Suprapubic skin (tissue), 4 donors: ENCODE data around the gene DPYD. TPM values are rescaled to one million over a fixed set of nuclear protein-coding genes. Genes with fewer than 3 reads are reported as not detected.
A peak's percentile ranks its signal among the peaks of the same experiment; 100 is the strongest.

Source experiments
- DNase-seq, 2 donors: peaks; one replicate each; pipeline ENCODE4 v3.0.0-alpha.2; 2019; ENCODE audit warnings: low spot score in 2 of 2
- H3K27ac ChIP-seq: fragments of 200-600 bp; sonication (generic); one replicate; pipeline ENCODE4 v1.5.1; 2019
- H3K27me3 ChIP-seq: fragments of 200-600 bp; sonication (generic); one replicate; pipeline ENCODE4 v1.5.1; 2019
- H3K36me3 ChIP-seq: fragments of 200-600 bp; sonication (generic); one replicate; pipeline ENCODE4 v1.5.1; 2019
- H3K4me1 ChIP-seq: fragments of 200-600 bp; sonication (generic); one replicate; pipeline ENCODE4 v1.5.1; 2019
- H3K4me3 ChIP-seq: fragments of 200-600 bp; sonication (generic); one replicate; pipeline ENCODE4 v1.5.1; 2019; ENCODE audit warnings: mild to moderate bottlenecking
- H3K9me3 ChIP-seq: fragments of 200-600 bp; sonication (generic); one replicate; pipeline ENCODE4 v1.5.1; 2019
- CTCF ChIP-seq, 2 donors: fragments of 200-600 bp in 1 of 2; fragments of 450-650 bp in 1 of 2; sonication (generic) in 1 of 2; IDR thresholded peaks; one replicate each; pipeline ENCODE4 v1.5.1; 2016 to 2019; ENCODE audit warnings: antibody characterized with exemption in 2 of 2, mild to moderate bottlenecking in 1 of 2, moderate library complexity in 1 of 2
- EP300 ChIP-seq: sonication (generic); formaldehyde crosslinking; IDR thresholded peaks from one replicate; pipeline ENCODE4 v1.6.1; 2017; ENCODE audit warnings: antibody characterized with exemption
- POLR2A ChIP-seq, 2 donors: fragments of 450-650 bp; IDR thresholded peaks; one replicate each; pipeline ENCODE4 v1.6.1; 2017; ENCODE audit warnings: antibody characterized with exemption in 2 of 2, mild to moderate bottlenecking in 2 of 2, moderate library complexity in 2 of 2
- POLR2AphosphoS5 ChIP-seq, 3 donors: sonication (generic); formaldehyde crosslinking; IDR thresholded peaks; one replicate each; pipeline ENCODE4 v1.6.1; 2017; ENCODE audit warnings: antibody characterized with exemption in 3 of 3
- WGBS: methylation state at CpG from one replicate; pipeline ENCODE4 v1.1.5; 2018; 5-methylcytosine and 5-hydroxymethylcytosine counted together
- total RNA-seq, 4 donors: library from RNA; depleted of rRNA; stranded (reverse); fragments of >200 nt; gene quantifications; one replicate each; pipeline ENCODE4 v1.1.0, GENCODE V29; 2016

Gene DPYD
- total RNA-seq, 4 donors from 2014 or later = 10.1 to 31.9 (median 11.6) TPM

DNA sequence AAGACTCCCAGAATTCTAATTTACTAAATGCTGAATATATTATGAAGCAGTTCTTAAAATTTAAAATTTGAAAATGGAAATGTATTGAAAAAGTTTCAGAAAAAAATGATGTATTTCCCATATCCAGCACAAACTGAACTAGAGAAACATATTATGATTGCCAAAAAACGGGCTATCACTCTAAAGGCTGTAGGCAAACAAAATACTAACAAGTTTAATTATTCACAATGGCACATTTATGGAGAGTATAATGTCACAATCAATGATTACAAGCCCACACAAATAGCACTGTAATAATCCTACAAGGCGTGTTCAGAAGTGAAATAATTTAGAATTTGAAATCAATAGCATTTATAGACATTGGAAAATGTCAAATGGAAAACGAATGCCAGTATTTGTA lies 667.9 kb downstream of the DPYD start:
- H3K4me1 ChIP-seq = no peaks in the 10 kb centered on the region
- TF ChIP-seq POLR2AphosphoS5 (IDR thresholded peaks at IDR 0.05) (no peak), EP300 (no peak), CTCF (IDR thresholded peaks at IDR 0.05) (no peak), POLR2A (IDR thresholded peaks at IDR 0.05) (no peak)
- no peak for DNase-seq
- no peak overlapping the region for H3K27ac ChIP-seq
- WGBS = 69% methylated on average over 3 of the region's 3 CpGs
- H3K27me3 ChIP-seq = no peaks in the 10 kb centered on the region
- no peaks in the 10 kb centered on the region for H3K9me3 ChIP-seq
- H3K36me3 ChIP-seq = no peaks in the 10 kb centered on the region
- H3K4me3 ChIP-seq = no peak overlapping the region

DNA sequence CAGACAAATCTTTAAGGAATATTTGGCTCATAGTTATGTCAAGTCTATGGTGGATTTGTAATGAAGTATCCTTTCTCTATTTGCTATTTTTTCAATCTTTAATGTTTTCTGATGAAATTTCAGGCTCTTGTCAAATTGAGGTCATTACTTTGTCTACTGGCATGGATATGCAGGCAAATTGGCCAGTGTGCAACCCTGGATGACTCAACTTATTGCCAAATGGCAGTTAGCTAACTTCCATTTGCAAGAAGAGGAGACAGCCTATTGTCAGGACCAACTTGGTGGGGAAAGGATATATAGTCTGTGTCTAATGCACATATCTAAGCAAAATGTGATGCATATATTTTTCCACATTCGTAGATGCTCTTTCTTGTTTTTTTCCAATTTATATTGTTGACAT lies 668.8 kb downstream of the DPYD start:
- H3K4me3 ChIP-seq = no peak overlapping the region
- H3K27me3 ChIP-seq = no peaks in the 10 kb centered on the region
- no peaks in the 10 kb centered on the region for H3K4me1 ChIP-seq
- H3K27ac ChIP-seq = no peak overlapping the region
- 92% methylated on average over 1 of the region's 1 CpG for WGBS
- peak; percentile 58 to 81 for DNase-seq
- no peaks in the 10 kb centered on the region for H3K36me3 ChIP-seq
- H3K9me3 ChIP-seq = no peaks in the 10 kb centered on the region
- peak in 1 of 3 donors; percentile 54 for TF ChIP-seq POLR2AphosphoS5 (IDR thresholded peaks at IDR 0.05)
- TF ChIP-seq POLR2A (IDR thresholded peaks at IDR 0.05) = no peak
- no peak for TF ChIP-seq CTCF (IDR thresholded peaks at IDR 0.05)
- no peak for TF ChIP-seq EP300

DNA sequence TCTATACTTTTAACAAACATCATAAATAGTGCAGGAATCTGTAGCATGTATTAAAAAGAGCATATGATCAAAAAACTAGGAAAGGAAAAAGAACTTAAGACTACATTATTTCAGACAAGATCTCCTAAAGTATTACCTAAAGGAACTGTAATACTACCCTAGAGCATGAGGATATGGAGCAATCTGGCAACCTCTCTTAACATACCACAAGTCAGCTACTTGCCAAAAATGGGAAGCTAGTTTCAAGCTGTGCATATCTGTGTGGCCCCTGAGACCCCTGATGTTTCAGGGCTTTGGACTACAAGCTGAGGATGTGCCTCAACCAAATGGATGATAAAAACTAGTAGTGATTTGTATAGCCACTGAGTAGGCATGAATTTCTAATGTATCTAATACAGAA lies 673.6 kb downstream of the DPYD start:
- Histone ChIP-seq H3K4me1 (no peaks in the 10 kb centered on the region), H3K27ac (no peak overlapping the region), H3K27me3 (no peaks in the 10 kb centered on the region), H3K36me3 (no peaks in the 10 kb centered on the region), H3K9me3 (no peaks in the 10 kb centered on the region), H3K4me3 (no peak overlapping the region)
- DNase-seq = no peak
- TF ChIP-seq CTCF (IDR thresholded peaks at IDR 0.05) (no peak), POLR2AphosphoS5 (IDR thresholded peaks at IDR 0.05) (no peak), POLR2A (IDR thresholded peaks at IDR 0.05) (no peak), EP300 (no peak)

DNA sequence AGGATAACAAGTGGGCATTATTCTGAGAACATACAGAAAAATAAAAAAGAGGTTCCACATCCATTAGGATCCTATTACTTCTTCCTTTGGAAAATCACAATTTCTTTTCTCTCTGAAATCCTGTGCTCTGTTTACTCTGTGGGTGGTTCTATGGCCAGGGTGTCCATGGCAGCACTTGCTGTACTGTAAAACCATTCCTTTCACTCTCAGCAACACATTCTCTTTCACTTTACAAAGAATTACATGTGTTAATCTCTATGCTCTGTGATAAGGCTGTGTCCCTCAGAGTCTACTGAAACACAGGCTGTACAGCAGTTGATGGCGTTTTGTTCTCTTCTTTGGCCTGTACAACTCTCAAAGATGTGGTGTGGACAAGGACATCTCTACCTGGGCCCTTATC lies 675.2 kb downstream of the DPYD start:
- no peaks in the 10 kb centered on the region for H3K9me3 ChIP-seq
- H3K27ac ChIP-seq = no peak overlapping the region
- no peaks in the 10 kb centered on the region for H3K4me1 ChIP-seq
- TF ChIP-seq EP300 (no peak), POLR2A (IDR thresholded peaks at IDR 0.05) (no peak), POLR2AphosphoS5 (IDR thresholded peaks at IDR 0.05) (no peak), CTCF (IDR thresholded peaks at IDR 0.05) (no peak)
- H3K4me3 ChIP-seq = no peak overlapping the region
- WGBS = 75% methylated on average over 1 of the region's 1 CpG
- no peak for DNase-seq
- H3K36me3 ChIP-seq = no peaks in the 10 kb centered on the region
- H3K27me3 ChIP-seq = no peaks in the 10 kb centered on the region

GRCh38 chr1:97245026-97245425 lies 675.8 kb downstream of the DPYD start:
- no peak for DNase-seq
- Histone ChIP-seq H3K4me3 (no peak overlapping the region), H3K9me3 (no peaks in the 10 kb centered on the region), H3K36me3 (no peaks in the 10 kb centered on the region), H3K27me3 (no peaks in the 10 kb centered on the region), H3K27ac (no peak overlapping the region), H3K4me1 (no peaks in the 10 kb centered on the region)
- 90% methylated on average over 4 of the region's 4 CpGs for WGBS
- TF ChIP-seq POLR2AphosphoS5 (IDR thresholded peaks at IDR 0.05) = no peak

- TF ChIP-seq POLR2A (IDR thresholded peaks at IDR 0.05) (no peak), EP300 (no peak), CTCF (IDR thresholded peaks at IDR 0.05) (no peak), POLR2AphosphoS5 (IDR thresholded peaks at IDR 0.05) (no peak)
- Histone ChIP-seq H3K4me1 (no peaks in the 10 kb centered on the region), H3K27ac (no peak overlapping the region), H3K27me3 (no peaks in the 10 kb centered on the region), H3K36me3 (no peaks in the 10 kb centered on the region), H3K9me3 (no peaks in the 10 kb centered on the region), H3K4me3 (no peak overlapping the region)
- DNase-seq = no peak
- whole genome bisulfite sequencing = 91% methylated on average over 2 of the region's 2 CpGs
Measured at GRCh38 chr1:97243973-97244560, 676.8 kb downstream of the DPYD start.
